ENCODE results near the gene COL4A2.

- no peak for TF ChIP-seq ZNF274 (IDR thresholded peaks at IDR 0.05; ENCODE audit: low read depth, low read length)
- TF ChIP-seq SUZ12 (IDR thresholded peaks at IDR 0.05; ENCODE audit: extremely low read depth, insufficient read depth, insufficient read length) = no peak
- TF ChIP-seq YY1 (IDR thresholded peaks at IDR 0.05; ENCODE audit: insufficient read depth, insufficient read length) = no peak
These were observed 216.9 kb downstream of the COL4A2 start for GRCh38 chr13:110523838-110524540.
